ENCODE data around the gene PDGFA.

DNA sequence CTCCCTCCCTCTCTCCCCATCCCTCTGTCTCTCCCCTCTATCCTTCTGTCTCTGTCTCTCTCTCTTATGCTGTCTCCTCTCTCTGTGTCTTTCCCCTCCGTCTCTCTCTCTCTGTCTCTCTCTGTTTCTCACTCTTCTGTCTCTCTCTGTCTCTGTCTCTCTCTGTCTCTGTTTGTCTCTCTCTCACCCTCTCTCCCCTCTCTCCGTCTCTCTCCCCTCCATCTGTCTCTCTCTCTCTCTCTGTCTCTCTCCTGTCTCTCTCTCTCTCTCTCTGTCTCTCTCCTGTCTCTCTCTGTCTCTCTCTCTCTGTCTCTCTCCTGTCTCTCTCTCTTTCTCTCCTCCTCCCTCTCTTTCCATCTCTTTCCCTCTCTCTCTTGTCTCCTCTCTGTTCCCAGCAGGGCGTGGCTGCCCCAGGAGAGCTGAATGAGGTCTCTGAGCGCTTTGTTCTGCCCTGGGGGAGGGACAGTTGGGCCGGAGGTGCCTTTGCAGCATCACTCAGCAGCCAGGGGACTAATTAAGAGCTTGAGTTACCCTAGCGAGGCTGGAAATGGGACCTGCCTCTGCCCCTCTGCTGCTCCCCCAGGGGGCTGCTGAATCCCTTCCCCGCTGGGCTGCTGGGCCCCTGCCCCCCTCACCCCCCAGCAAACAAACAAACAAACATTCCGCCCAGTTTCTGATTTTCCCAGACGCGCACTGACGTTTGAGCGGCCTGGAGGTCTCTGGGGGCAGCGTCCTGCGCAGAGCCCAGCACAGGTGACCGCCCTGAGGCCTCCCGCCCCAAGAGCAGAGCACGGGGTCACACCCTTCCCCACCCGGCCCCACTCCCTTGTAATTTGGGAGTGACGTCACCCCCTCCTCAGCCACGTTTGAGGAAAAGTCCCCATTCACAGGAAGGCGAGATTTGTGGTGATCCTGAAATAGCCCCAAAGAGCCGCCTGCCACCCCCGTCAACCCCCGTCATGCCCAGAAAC is 68.1 kb downstream of the PDGFA start:
- TF ChIP-seq, protein P1, sequence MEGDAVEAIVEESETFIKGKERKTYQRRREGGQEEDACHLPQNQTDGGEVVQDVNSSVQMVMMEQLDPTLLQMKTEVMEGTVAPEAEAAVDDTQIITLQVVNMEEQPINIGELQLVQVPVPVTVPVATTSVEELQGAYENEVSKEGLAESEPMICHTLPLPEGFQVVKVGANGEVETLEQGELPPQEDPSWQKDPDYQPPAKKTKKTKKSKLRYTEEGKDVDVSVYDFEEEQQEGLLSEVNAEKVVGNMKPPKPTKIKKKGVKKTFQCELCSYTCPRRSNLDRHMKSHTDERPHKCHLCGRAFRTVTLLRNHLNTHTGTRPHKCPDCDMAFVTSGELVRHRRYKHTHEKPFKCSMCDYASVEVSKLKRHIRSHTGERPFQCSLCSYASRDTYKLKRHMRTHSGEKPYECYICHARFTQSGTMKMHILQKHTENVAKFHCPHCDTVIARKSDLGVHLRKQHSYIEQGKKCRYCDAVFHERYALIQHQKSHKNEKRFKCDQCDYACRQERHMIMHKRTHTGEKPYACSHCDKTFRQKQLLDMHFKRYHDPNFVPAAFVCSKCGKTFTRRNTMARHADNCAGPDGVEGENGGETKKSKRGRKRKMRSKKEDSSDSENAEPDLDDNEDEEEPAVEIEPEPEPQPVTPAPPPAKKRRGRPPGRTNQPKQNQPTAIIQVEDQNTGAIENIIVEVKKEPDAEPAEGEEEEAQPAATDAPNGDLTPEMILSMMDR (conservative IDR thresholded peaks at IDR 0.05; ENCODE audit: low read length), result no peak
- TF ChIP-seq EZH2phosphoT487 (IDR thresholded peaks at IDR 0.05; ENCODE audit: borderline replicate concordance, low read depth, low read length), result no peak
